PC-3 (cell line): Measurements from ENCODE around the gene PPP1R12B. TPM values are rescaled to one million over a fixed set of nuclear protein-coding genes. Genes with fewer than 3 reads are reported as not detected.

Experiments used
- ATAC-seq: fragments of 200-7000 bp; cut with Tn5 transposase; 2 replicates; pipeline ENCODE4 v1.9.1; 2020; ENCODE audit warnings: mild to moderate bottlenecking, moderate library complexity
- Bru-seq: library from RNA; stranded (reverse); fragments of 400-500 nt; gene quantifications from one replicate; lab custom pipeline; 2021; lab: Mats Ljungman, UMichigan
- BruChase-seq, 2 experiments: library from RNA; stranded (reverse); fragments of 400-500 nt; gene quantifications; one replicate each; lab custom pipeline; 2021; lab: Mats Ljungman, UMichigan
- BruUV-seq: library from RNA; stranded (reverse); fragments of 400-500 nt; replicated peaks from 2 replicates; lab custom pipeline; 2021; lab: Mats Ljungman, UMichigan
- CTCF ChIA-PET: fragments of 300-600 bp; sonication (Branson Sonifier 250); formaldehyde crosslinking; loops from one replicate; lab custom pipeline; 2022; ENCODE audit warnings: antibody characterized with exemption; lab: Charles Lee
- POLR2A ChIA-PET: fragments of 300-600 bp; sonication (Branson Sonifier 250); formaldehyde crosslinking; loops from one replicate; lab custom pipeline; 2022; ENCODE audit warnings: antibody characterized with exemption; ENCODE audit not compliant: unreplicated experiment; lab: Charles Lee
- DNase-seq: peaks from one replicate; pipeline ENCODE4 v3.0.0-alpha.2; 2015
- H2AFZ ChIP-seq: fragments of 300-600 bp; sonication (generic); 2 replicates; pipeline ENCODE4 v1.6.0; 2016; ENCODE audit warnings: antibody characterized with exemption, low read length
- H3F3A ChIP-seq: fragments of 300-600 bp; sonication (generic); one replicate; pipeline ENCODE4 v1.6.0; 2017; ENCODE audit warnings: antibody characterized with exemption, low read length, control low read depth, mild to moderate bottlenecking; ENCODE audit not compliant: unreplicated experiment
- H3K27ac ChIP-seq: fragments of 300-600 bp; sonication (generic); 2 replicates; pipeline ENCODE4 v1.5.1; 2016; ENCODE audit warnings: mild to moderate bottlenecking, low read length
- H3K27me3 ChIP-seq: fragments of 300-600 bp; sonication (generic); 2 replicates; pipeline ENCODE4 v1.6.1; 2016; ENCODE audit warnings: low read length, mixed read lengths
- H3K36me3 ChIP-seq: fragments of 300-600 bp; sonication (generic); 2 replicates; pipeline ENCODE4 v1.6.1; 2016; ENCODE audit warnings: low read depth, mixed run types, low read length, mixed read lengths
- H3K4me1 ChIP-seq: fragments of 300-600 bp; sonication (generic); 2 replicates; pipeline ENCODE4 v1.5.1; 2016; ENCODE audit warnings: low read length; ENCODE audit not compliant: insufficient read depth
- H3K4me2 ChIP-seq: fragments of 300-600 bp; sonication (generic); 2 replicates; pipeline ENCODE4 v1.6.0; 2016; ENCODE audit warnings: low read length
- H3K4me3 ChIP-seq: fragments of 300-600 bp; sonication (generic); 2 replicates; pipeline ENCODE4 v1.5.1; 2016; ENCODE audit warnings: mild to moderate bottlenecking, low read length, mixed read lengths
- H3K79me2 ChIP-seq: fragments of 300-600 bp; sonication (generic); 2 replicates; pipeline ENCODE4 v1.6.1; 2017; ENCODE audit warnings: low read length, mixed read lengths
- H3K9ac ChIP-seq: fragments of 300-600 bp; sonication (generic); 2 replicates; pipeline ENCODE4 v1.6.0; 2016; ENCODE audit warnings: mild to moderate bottlenecking, low read length
- H3K9me2 ChIP-seq: fragments of 300-600 bp; sonication (generic); replicated peaks from 2 replicates; pipeline ENCODE4 v1.6.1; 2016; ENCODE audit warnings: mixed run types, low read length, mixed read lengths
- H3K9me3 ChIP-seq: fragments of 300-600 bp; sonication (generic); 2 replicates; pipeline ENCODE4 v1.6.1; 2016; ENCODE audit warnings: low read length, mixed read lengths
- H4K20me1 ChIP-seq: fragments of 300-600 bp; sonication (generic); 2 replicates; pipeline ENCODE4 v1.6.1; 2016; ENCODE audit warnings: low read length, mixed read lengths
- CTCF ChIP-seq: fragments of 300-600 bp; sonication (generic); conservative IDR thresholded peaks from 2 replicates; pipeline ENCODE4 v1.5.1; 2017; ENCODE audit warnings: antibody characterized with exemption, low read depth, mild to moderate bottlenecking, low read length
- EZH2 ChIP-seq: fragments of 300-600 bp; sonication (generic); IDR thresholded peaks from one replicate; pipeline ENCODE4 v1.6.1; 2017; ENCODE audit warnings: antibody characterized with exemption, mild to moderate bottlenecking, low read length; ENCODE audit not compliant: unreplicated experiment
- EZH2phosphoT487 ChIP-seq: fragments of 300-600 bp; sonication (generic); IDR thresholded peaks from 2 replicates; pipeline ENCODE4 v1.6.1; 2018; ENCODE audit warnings: mild to moderate bottlenecking, antibody characterized with exemption, low read length, borderline replicate concordance
- intact Hi-C: fragments of 100-400 bp; cut with micrococcal nuclease; formaldehyde crosslinking; loops from 2 replicates; pipeline ENCODE4 v1.9.0; 2023
- long read RNA-seq: library from polyadenylated mRNA; unstranded; transcript quantifications from one replicate; pipeline ENCODE4 v2.0.0, GENCODE V29; 2021; ENCODE audit not compliant: unreplicated experiment
- total RNA-seq: library from RNA; depleted of rRNA; stranded (reverse); fragments of >200 nt; gene quantifications from 2 replicates; pipeline ENCODE4 v1.2.3, GENCODE V29; 2014; rRNA removed

Gene PPP1R12B
- 2.0 and 6.6 TPM in 2 replicates for total RNA-seq
- percentile 69 among the genes with signal in this experiment for Bru-seq, nascent RNA
- percentile 59 among the genes with signal in this experiment for BruChase-seq, experiment 1, labeled RNA remaining after a 6-hour chase
- percentile 65 among the genes with signal in this experiment for BruChase-seq, experiment 2, labeled RNA remaining after a 2-hour chase
- long read RNA-seq, partial matches to known transcripts, result 1 of 6 reads
- long read RNA-seq, other reads (novel, unspliced or antisense), result 4 of 6 reads

GRCh38 chr1:202348509-202349205, at the start of gene PPP1R12B:
TSS of gene PPP1R12B (plus strand) at chr1:202348699. CDS start at chr1:202348852, 153 bp downstream.
- no peaks in the 10 kb centered on the region for H3K9me3 ChIP-seq
- H3K4me2 ChIP-seq, result peak within 1 kb of the TSS; percentile 94
- H3K36me3 ChIP-seq, result no peaks in the 10 kb centered on the region
- intact Hi-C loops, result loop anchor here (2.0 to 10.0 kb wide), 2 partner anchors 256 to 372 kb away; no protein-coding TSS in a partner anchor
- ATAC-seq, result peak; percentile 97
- 0 out of 2 replicates have a peak, but pooled peaks cover 9% of the 10 kb centered on the region for H3K4me1 ChIP-seq
- peak; percentile 96 for DNase-seq
- peaks cover 45% of the 10 kb centered on the region for H3K79me2 ChIP-seq
- H3K27ac ChIP-seq, result peak within 1 kb of the TSS; percentile 34
- H3F3A ChIP-seq, result no peaks in the 10 kb centered on the region
- peak within 1 kb of the TSS; percentile 86 for H3K9ac ChIP-seq
- TF ChIP-seq CTCF, result no peak
- no peak for TF ChIP-seq EZH2
- TF ChIP-seq EZH2phosphoT487, result no peak
- ChIA-PET CTCF (no interaction called here), POLR2A (no interaction called here)
- no peaks in the 10 kb centered on the region for H3K9me2 ChIP-seq
- H4K20me1 ChIP-seq, result no peaks in the 10 kb centered on the region
- BruUV-seq, result no TSS peak
- no peaks in the 10 kb centered on the region for H3K27me3 ChIP-seq
- H2AFZ ChIP-seq, result peak within 1 kb of the TSS; percentile 93
- H3K4me3 ChIP-seq, result peak within 1 kb of the TSS; percentile 98

GRCh38 chr1:202302166-202302565, 46.3 kb upstream of the PPP1R12B start:
- intact Hi-C loops, result no loop called here
- Histone ChIP-seq H3K4me2 (no peak overlapping the region), H3K27me3 (no peaks in the 10 kb centered on the region), H2AFZ (no peak overlapping the region), H3K79me2 (no peaks in the 10 kb centered on the region), H3K36me3 (no peaks in the 10 kb centered on the region), H3K4me1 (no peaks in the 10 kb centered on the region), H3K9me2 (no peaks in the 10 kb centered on the region), H3K27ac (no peak overlapping the region), H3F3A (no peaks in the 10 kb centered on the region), H4K20me1 (no peaks in the 10 kb centered on the region), H3K9ac (no peak overlapping the region), H3K9me3 (no peaks in the 10 kb centered on the region), H3K4me3 (no peak overlapping the region)
- TF ChIP-seq CTCF (no peak), EZH2 (no peak), EZH2phosphoT487 (no peak)
- CTCF ChIA-PET, result no interaction called here
- ATAC-seq (no peak), DNase-seq (no peak)
- POLR2A ChIA-PET, result interaction anchor here (0.6 kb wide), 1 partner anchor 944 kb away, joined by 6 read pairs; no protein-coding TSS in a partner anchor
- no TSS peak for BruUV-seq
